HepG2 (cell line): Measurements from ENCODE around the gene SLC12A3. TPM values are rescaled to one million over a fixed set of nuclear protein-coding genes. Genes with fewer than 3 reads are reported as not detected.

Source experiments
- HDAC2 ChIP-seq: sonication (generic); formaldehyde crosslinking; IDR thresholded peaks from 2 replicates; pipeline ENCODE4 v1.4.0; 2020; ENCODE audit warnings: missing genetic modification reagents
- LCORL ChIP-seq, 2 experiments: fragments of 450-650 bp in 1 of 2; sonication (generic) in 1 of 2; formaldehyde crosslinking in 1 of 2; IDR thresholded peaks; 2 replicates each; pipeline versions ENCODE4 v1.5.0 to v1.6.1; 2017 to 2020; ENCODE audit warnings: antibody characterized with exemption in 1 of 2, missing genetic modification reagents in 1 of 2
- MEIS1 ChIP-seq: sonication (generic); formaldehyde crosslinking; IDR thresholded peaks from 2 replicates; pipeline ENCODE4 v1.9.0; 2021; ENCODE audit warnings: mild to moderate bottlenecking, missing genetic modification reagents, moderate library complexity, borderline replicate concordance
- MTA3 ChIP-seq: sonication (generic); formaldehyde crosslinking; IDR thresholded peaks from 2 replicates; pipeline ENCODE4 v1.4.0; 2020; ENCODE audit warnings: missing genetic modification reagents
- PITX1 ChIP-seq: sonication (generic); formaldehyde crosslinking; IDR thresholded peaks from 2 replicates; pipeline ENCODE4 v1.5.1; 2020; ENCODE audit warnings: mild to moderate bottlenecking, missing genetic modification reagents
- SMAD9 ChIP-seq: sonication (generic); formaldehyde crosslinking; IDR thresholded peaks from 2 replicates; pipeline ENCODE4 v1.5.1; 2020; ENCODE audit warnings: mild to moderate bottlenecking, missing genetic modification reagents
- SYNCRIP ChIP-seq: fragments of 200-400 bp; formaldehyde crosslinking; IDR thresholded peaks from 2 replicates; pipeline ENCODE4 v1.6.1; 2018; ENCODE audit warnings: mild to moderate bottlenecking, low read depth, low read length; ENCODE audit not compliant: insufficient read depth
- ZNF251 ChIP-seq: sonication (generic); formaldehyde crosslinking; IDR thresholded peaks from 2 replicates; pipeline ENCODE4 v1.9.0; 2021; ENCODE audit warnings: mild to moderate bottlenecking, missing genetic modification reagents
- ZNF280B ChIP-seq: sonication (generic); formaldehyde crosslinking; IDR thresholded peaks from 2 replicates; pipeline ENCODE4 v1.5.0; 2020; ENCODE audit warnings: missing genetic modification reagents, mild to moderate bottlenecking, borderline replicate concordance
- ZNF280D ChIP-seq: sonication (generic); formaldehyde crosslinking; IDR thresholded peaks from 2 replicates; pipeline ENCODE4 v1.5.1; 2020; ENCODE audit warnings: mild to moderate bottlenecking, missing genetic modification reagents
- ZNF512 ChIP-seq: sonication (generic); formaldehyde crosslinking; IDR thresholded peaks from 2 replicates; pipeline ENCODE4 v1.4.0; 2020; ENCODE audit warnings: mild to moderate bottlenecking, missing genetic modification reagents
- ZNF543 ChIP-seq: sonication (generic); formaldehyde crosslinking; IDR thresholded peaks from 2 replicates; pipeline ENCODE4 v1.4.0; 2020; ENCODE audit warnings: mild to moderate bottlenecking, missing genetic modification reagents
- ZNF883 ChIP-seq: sonication (generic); formaldehyde crosslinking; IDR thresholded peaks from 2 replicates; pipeline ENCODE4 v1.5.1; 2020; ENCODE audit warnings: mild to moderate bottlenecking, missing genetic modification reagents; ENCODE audit errors: not compliant biosample characterization
- polyA plus RNA-seq, 8 experiments: library from polyadenylated mRNA; depleted of rRNA in 3 of 8; stranded (reverse) in 7 of 8; unstranded in 1 of 8; fragments of >200 nt; fragmentation: Illumina TruSeq in 4 of 8; extraction: Trizol in 4 of 8; gene quantifications; 2 replicates each; pipeline versions ENCODE4 v1.2.1 to v1.2.3, GENCODE V29; 2011 to 2016; ENCODE audit warnings: low read depth in 4 of 8, missing spikeins in 1 of 8, mixed read lengths in 1 of 8; ENCODE audit not compliant: insufficient read depth in 1 of 8
- total RNA-seq, 5 experiments: library from RNA; depleted of rRNA; stranded (reverse); fragments of >200 nt; fragmentation: Illumina TruSeq; extraction: Trizol; gene quantifications; 2 replicates each; pipeline ENCODE4 v1.2.3, GENCODE V29; 2016; ENCODE audit warnings: low read depth in 1 of 5
- TF ChIP-seq, protein P1 (sequence below): sonication (generic); formaldehyde crosslinking; IDR thresholded peaks from 2 replicates; pipeline ENCODE4 v1.5.0; 2020; ENCODE audit warnings: mild to moderate bottlenecking, missing genetic modification reagents
- TF ChIP-seq, protein P2 (sequence below): sonication (generic); formaldehyde crosslinking; IDR thresholded peaks from 2 replicates; pipeline ENCODE4 v1.4.0; 2020; ENCODE audit warnings: mild to moderate bottlenecking, missing genetic modification reagents
- TF ChIP-seq, protein P3 (sequence below): IDR thresholded peaks from 2 replicates; pipeline ENCODE4 v1.6.1; 2016; ENCODE audit warnings: low read depth

The SLC12A3 gene
- total and polyA plus RNA-seq, 2 of the 13 experiments (the other 11 are each of a cell fraction or from before 2014, with no cell fraction given) = 6.2 TPM; not detected in 1

DNA sequence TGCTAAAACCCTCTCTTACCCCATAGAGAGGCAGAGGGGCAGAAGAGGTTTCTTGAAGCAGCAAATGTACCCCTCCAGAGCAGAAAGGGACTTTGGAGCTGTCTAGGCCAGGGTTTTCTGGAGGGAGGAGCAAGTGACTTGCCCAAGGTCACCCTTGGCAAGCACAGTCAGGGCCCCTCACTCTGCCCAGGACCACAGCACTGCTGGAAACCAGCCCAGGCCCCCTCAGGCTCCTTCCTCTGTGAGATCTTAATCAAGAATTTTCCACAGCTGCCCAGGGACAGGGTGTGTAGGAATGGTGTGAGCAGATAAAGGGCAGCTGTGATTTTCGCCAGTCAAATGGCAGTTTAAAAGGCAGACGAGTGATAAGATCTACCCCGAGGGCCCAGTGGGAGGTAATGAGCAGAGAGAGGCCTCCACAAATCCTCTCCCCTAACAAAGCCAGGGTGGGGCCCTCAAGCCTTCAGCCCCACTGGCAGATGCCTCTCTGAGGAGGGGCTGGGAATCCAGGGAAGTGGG is 3.9 kb upstream of the SLC12A3 start (continued):
- TF ChIP-seq, protein P1, sequence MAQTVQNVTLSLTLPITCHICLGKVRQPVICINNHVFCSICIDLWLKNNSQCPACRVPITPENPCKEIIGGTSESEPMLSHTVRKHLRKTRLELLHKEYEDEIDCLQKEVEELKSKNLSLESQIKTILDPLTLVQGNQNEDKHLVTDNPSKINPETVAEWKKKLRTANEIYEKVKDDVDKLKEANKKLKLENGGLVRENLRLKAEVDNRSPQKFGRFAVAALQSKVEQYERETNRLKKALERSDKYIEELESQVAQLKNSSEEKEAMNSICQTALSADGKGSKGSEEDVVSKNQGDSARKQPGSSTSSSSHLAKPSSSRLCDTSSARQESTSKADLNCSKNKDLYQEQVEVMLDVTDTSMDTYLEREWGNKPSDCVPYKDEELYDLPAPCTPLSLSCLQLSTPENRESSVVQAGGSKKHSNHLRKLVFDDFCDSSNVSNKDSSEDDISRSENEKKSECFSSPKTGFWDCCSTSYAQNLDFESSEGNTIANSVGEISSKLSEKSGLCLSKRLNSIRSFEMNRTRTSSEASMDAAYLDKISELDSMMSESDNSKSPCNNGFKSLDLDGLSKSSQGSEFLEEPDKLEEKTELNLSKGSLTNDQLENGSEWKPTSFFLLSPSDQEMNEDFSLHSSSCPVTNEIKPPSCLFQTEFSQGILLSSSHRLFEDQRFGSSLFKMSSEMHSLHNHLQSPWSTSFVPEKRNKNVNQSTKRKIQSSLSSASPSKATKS = no peak
- TF ChIP-seq ZNF251 (no peak), ZNF543 (CRISPR knock-in tag) (0 out of 2 replicates have a peak, but pooled peaks have one; percentile 13), MTA3 (no peak), ZNF280B (CRISPR knock-in tag) (no peak), ZNF512 (CRISPR knock-in tag) (no peak), MEIS1 (CRISPR knock-in tag) (0 out of 2 replicates have a peak, but pooled peaks have one; percentile 29), SMAD9 (CRISPR knock-in tag) (no peak), ZNF883 (CRISPR knock-in tag) (no peak), ZNF280D (CRISPR knock-in tag) (no peak), SYNCRIP (no peak), LCORL (IDR thresholded peaks at IDR 0.05) (no peak), LCORL (CRISPR knock-in tag; IDR thresholded peaks at IDR 0.05) (no peak), HDAC2 (CRISPR knock-in tag) (no peak), PITX1 (CRISPR knock-in tag) (no peak)
- TF ChIP-seq, protein P2, sequence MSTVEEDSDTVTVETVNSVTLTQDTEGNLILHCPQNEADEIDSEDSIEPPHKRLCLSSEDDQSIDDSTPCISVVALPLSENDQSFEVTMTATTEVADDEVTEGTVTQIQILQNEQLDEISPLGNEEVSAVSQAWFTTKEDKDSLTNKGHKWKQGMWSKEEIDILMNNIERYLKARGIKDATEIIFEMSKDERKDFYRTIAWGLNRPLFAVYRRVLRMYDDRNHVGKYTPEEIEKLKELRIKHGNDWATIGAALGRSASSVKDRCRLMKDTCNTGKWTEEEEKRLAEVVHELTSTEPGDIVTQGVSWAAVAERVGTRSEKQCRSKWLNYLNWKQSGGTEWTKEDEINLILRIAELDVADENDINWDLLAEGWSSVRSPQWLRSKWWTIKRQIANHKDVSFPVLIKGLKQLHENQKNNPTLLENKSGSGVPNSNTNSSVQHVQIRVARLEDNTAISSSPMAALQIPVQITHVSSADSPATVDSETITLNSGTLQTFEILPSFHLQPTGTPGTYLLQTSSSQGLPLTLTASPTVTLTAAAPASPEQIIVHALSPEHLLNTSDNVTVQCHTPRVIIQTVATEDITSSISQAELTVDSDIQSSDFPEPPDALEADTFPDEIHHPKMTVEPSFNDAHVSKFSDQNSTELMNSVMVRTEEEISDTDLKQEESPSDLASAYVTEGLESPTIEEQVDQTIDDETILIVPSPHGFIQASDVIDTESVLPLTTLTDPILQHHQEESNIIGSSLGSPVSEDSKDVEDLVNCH (CRISPR knock-in tag) = no peak
- TF ChIP-seq, protein P3, sequence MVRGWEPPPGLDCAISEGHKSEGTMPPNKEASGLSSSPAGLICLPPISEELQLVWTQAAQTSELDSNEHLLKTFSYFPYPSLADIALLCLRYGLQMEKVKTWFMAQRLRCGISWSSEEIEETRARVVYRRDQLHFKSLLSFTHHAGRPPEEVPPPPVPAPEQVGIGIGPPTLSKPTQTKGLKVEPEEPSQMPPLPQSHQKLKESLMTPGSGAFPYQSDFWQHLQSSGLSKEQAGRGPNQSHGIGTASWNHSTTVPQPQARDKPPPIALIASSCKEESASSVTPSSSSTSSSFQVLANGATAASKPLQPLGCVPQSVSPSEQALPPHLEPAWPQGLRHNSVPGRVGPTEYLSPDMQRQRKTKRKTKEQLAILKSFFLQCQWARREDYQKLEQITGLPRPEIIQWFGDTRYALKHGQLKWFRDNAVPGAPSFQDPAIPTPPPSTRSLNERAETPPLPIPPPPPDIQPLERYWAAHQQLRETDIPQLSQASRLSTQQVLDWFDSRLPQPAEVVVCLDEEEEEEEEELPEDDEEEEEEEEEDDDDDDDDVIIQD = no peak
